BLaER1 (cell line): ENCODE data around the gene HERC3.

ENCODE experiments used
- H3K27ac ChIP-seq: shearing (Covaris generic); formaldehyde crosslinking; 2 replicates; pipeline ENCODE4 v1.8.1; 2022
- H3K27me3 ChIP-seq: shearing (Covaris generic); formaldehyde crosslinking; 2 replicates; pipeline ENCODE4 v1.8.1; 2022
- H3K36me3 ChIP-seq: shearing (Covaris generic); formaldehyde crosslinking; 2 replicates; pipeline ENCODE4 v1.8.1; 2022
- H3K4me1 ChIP-seq: shearing (Covaris generic); formaldehyde crosslinking; 2 replicates; pipeline ENCODE4 v1.8.1; 2022
- H3K4me2 ChIP-seq: shearing (Covaris generic); formaldehyde crosslinking; 2 replicates; pipeline ENCODE4 v1.8.1; 2022
- H3K4me3 ChIP-seq: shearing (Covaris generic); formaldehyde crosslinking; 2 replicates; pipeline ENCODE4 v1.8.1; 2022
- H3K9ac ChIP-seq: shearing (Covaris generic); formaldehyde crosslinking; 2 replicates; pipeline ENCODE4 v1.8.1; 2022
- H3K9me3 ChIP-seq: shearing (Covaris generic); formaldehyde crosslinking; 2 replicates; pipeline ENCODE4 v1.8.1; 2022
- H4K20me1 ChIP-seq: shearing (Covaris generic); formaldehyde crosslinking; 2 replicates; pipeline ENCODE4 v1.8.1; 2022
- Cebpa-rat ChIP-seq: shearing (Covaris generic); IDR thresholded peaks from 2 replicates; pipeline ENCODE4 v1.8.1; 2022

The HERC3 gene

DNA sequence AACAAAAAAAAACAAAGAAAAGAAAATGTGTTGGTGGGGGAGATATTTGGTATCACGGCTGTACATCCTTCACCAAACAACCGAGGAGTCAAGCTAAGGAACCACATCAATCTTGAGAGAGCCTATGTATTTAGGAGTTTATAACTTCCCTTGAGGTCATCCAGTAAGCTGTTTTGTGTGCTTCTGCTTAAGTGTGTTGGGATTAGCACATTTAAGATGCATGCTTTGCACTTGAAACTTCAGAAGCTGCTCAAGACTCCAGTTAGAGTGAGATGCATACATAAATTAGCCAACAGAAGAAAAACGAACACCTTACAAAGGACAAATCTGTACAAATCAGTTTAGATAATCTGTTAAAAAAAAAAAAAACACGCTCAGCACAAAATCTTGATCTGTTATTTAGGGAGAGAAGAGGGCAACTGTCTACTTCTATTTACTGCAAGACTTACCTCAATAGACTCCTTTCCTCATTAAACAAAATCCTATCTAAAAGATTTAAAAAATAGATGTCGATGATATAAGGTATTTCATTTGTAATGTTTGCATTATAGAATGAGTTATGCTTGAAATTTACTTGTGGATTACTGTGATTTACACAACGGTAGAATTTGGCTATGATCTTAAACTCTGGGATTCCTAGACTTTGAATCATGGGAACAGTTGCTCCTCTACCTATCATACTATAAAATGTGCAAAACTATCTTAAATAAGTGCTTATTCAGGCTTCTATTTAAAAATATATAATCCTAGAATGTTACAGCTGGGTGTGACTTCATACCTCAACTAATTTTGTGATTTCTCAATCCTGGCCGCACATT, 159.2 kb downstream of the HERC3 start:
- no peak overlapping the region for H3K9ac ChIP-seq

DNA sequence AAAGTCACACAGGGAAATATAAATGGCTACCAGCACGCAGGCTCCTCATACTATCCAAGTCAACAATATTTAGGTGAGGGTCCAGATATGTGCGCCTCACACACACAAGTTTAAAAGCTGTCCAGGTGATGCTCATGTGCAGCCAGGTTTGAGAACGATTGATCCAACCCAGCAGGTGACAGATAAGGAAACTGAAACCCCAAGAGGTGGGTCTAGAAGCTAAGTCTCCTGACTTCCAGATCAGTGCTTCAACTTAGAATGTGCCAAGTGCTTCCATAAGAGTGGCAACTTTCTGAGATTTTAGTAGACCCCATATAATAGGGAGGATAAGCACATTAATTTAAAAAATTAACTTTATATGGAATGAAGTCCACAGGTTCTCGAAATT, 159.8 kb downstream of the HERC3 start:
- no peak overlapping the region for H3K27ac ChIP-seq
- H3K4me2 ChIP-seq, result no peak overlapping the region

More for the DNA sequence above, 159.2 kb downstream of the HERC3 start:
- no peak overlapping the region for H3K27ac ChIP-seq
- H4K20me1 ChIP-seq, result no peaks in the 10 kb centered on the region
- H3K9me3 ChIP-seq, result no peaks in the 10 kb centered on the region
- H3K36me3 ChIP-seq, result no peaks in the 10 kb centered on the region
- H3K4me2 ChIP-seq, result no peak overlapping the region
- H3K27me3 ChIP-seq, result no peaks in the 10 kb centered on the region
- TF ChIP-seq Cebpa-rat, result no peak
- no peaks in the 10 kb centered on the region for H3K4me1 ChIP-seq
- H3K4me3 ChIP-seq, result no peak overlapping the region

DNA sequence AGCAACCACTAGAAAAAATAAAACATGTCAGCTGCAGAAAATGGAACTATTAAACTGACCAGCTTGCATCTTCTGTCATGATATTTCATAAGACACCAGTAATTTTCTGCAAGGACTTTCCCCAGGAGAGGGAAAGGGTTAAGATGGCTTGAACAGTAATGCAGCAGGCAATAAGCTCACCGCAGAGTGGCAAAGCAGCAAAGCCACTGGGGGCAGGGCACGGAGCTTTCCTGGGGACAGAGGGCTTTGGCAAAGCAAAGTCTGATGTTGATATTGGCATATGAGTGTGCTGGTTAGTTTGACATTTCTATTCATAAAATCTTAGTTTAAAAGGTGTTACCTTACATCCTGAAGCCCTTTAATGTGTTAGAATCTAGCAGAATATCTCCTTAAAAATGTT, 160.5 kb downstream of the HERC3 start:
- H3K9ac ChIP-seq, result no peak overlapping the region
- no peaks in the 10 kb centered on the region for H3K36me3 ChIP-seq
- no peaks in the 10 kb centered on the region for H4K20me1 ChIP-seq
- no peak overlapping the region for H3K4me3 ChIP-seq
- no peaks in the 10 kb centered on the region for H3K9me3 ChIP-seq
- no peak overlapping the region for H3K4me2 ChIP-seq
- H3K27me3 ChIP-seq, result no peaks in the 10 kb centered on the region
- H3K27ac ChIP-seq, result no peak overlapping the region
- H3K4me1 ChIP-seq, result no peaks in the 10 kb centered on the region
- no peak for TF ChIP-seq Cebpa-rat

More for the DNA sequence above, 159.8 kb downstream of the HERC3 start:
- TF ChIP-seq Cebpa-rat, result no peak
- no peaks in the 10 kb centered on the region for H4K20me1 ChIP-seq
- H3K9me3 ChIP-seq, result no peaks in the 10 kb centered on the region
- H3K4me3 ChIP-seq, result no peak overlapping the region
- no peaks in the 10 kb centered on the region for H3K27me3 ChIP-seq
- H3K36me3 ChIP-seq, result no peaks in the 10 kb centered on the region
- H3K9ac ChIP-seq, result no peak overlapping the region
- no peaks in the 10 kb centered on the region for H3K4me1 ChIP-seq

DNA sequence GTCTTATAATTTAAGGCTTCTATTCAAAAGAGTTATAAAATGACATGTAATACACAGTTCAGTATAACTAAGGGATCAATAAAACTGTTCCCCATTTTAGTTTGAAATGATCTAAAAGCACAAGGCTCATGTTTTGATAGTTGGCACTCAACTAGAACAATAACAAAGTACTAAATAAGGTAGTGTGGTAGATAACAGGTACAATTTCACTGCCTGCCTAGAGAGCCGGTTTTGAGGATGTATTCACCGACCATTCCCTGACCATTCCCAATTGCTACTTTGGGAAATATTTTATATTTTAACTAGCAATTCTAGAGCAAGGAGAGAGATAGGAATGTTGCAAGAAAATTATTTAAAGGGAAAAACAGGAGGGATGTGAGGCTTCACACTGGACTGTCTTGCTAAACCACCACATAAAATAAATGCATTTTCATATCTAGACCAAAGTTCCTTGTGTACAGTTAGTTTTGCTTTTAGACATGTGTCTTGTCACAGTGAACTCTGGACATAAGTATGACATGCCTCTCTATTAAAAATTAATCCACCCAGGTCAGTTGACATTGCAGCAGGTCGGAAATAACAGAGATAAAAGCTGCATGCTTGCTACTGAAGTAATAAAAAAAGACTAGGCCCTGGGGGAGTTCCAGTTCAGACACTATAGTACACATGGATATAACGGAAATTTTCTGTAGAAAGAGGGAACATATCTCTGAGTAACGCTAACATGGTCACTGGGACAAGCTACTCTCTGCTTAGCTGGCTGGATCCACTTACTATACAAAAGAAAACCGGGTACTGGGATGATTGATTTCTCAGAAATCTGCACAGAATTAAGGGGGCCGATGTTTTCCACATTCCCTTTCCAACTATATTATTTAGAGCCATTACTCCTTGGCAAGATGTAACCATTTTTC, 161.6 kb downstream of the HERC3 start:
- H3K4me3 ChIP-seq, result no peak overlapping the region
- no peaks in the 10 kb centered on the region for H3K9me3 ChIP-seq
- no peaks in the 10 kb centered on the region for H4K20me1 ChIP-seq
- TF ChIP-seq Cebpa-rat, result no peak
- H3K4me2 ChIP-seq, result no peak overlapping the region
- H3K4me1 ChIP-seq, result no peaks in the 10 kb centered on the region
- H3K27ac ChIP-seq, result no peak overlapping the region
- no peaks in the 10 kb centered on the region for H3K36me3 ChIP-seq
- no peak overlapping the region for H3K9ac ChIP-seq
- no peaks in the 10 kb centered on the region for H3K27me3 ChIP-seq

DNA sequence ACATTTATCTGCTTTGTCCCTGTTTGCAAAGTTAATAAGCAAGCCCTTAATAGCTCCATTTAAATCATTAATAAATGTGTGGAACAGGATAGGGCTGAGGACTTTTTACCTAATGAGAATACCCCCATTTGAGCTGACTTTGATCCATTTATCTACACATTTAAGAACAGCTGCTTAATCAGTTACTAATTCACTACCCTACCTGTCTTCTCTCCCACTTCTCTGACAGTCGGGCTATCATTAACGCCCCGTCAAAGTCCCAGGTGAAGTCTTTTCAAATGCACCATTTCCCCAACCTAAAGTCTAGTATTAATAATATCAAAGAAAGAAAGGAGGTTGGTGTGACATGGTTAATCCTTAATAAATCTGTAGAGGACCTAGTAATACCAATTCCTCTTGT, 162.5 kb downstream of the HERC3 start:
- H3K27ac ChIP-seq, result no peak overlapping the region
- no peaks in the 10 kb centered on the region for H3K9me3 ChIP-seq
- H4K20me1 ChIP-seq, result no peaks in the 10 kb centered on the region
- no peak for TF ChIP-seq Cebpa-rat
- no peaks in the 10 kb centered on the region for H3K36me3 ChIP-seq
- H3K4me2 ChIP-seq, result no peak overlapping the region
- H3K4me1 ChIP-seq, result no peaks in the 10 kb centered on the region
- no peak overlapping the region for H3K4me3 ChIP-seq
- H3K9ac ChIP-seq, result no peak overlapping the region
- no peaks in the 10 kb centered on the region for H3K27me3 ChIP-seq

DNA sequence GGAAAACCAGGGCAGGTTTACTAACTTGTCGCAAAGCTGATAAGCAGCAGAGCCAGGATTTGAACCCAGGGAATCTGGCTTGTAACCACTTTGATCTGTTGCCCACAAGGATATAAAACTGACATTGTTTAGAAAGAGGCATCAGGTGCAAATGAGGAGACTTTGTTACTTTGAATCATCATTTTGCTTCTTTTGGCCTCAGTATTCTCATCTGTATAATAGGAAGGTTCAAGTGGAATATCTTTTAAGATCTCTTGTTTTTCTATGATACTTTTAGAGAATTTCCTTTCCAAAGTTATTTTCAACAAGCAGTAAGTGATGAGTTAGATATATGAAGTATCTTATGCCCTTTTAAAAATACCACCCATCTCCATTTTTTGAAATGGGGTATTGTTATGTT, 163.2 kb downstream of the HERC3 start:
- no peak overlapping the region for H3K4me2 ChIP-seq
- H3K4me3 ChIP-seq, result no peak overlapping the region
- no peak for TF ChIP-seq Cebpa-rat
- no peaks in the 10 kb centered on the region for H4K20me1 ChIP-seq
- no peak overlapping the region for H3K9ac ChIP-seq
- H3K9me3 ChIP-seq, result no peaks in the 10 kb centered on the region
- no peaks in the 10 kb centered on the region for H3K27me3 ChIP-seq
- no peak overlapping the region for H3K27ac ChIP-seq
- H3K4me1 ChIP-seq, result no peaks in the 10 kb centered on the region
- H3K36me3 ChIP-seq, result no peaks in the 10 kb centered on the region

DNA sequence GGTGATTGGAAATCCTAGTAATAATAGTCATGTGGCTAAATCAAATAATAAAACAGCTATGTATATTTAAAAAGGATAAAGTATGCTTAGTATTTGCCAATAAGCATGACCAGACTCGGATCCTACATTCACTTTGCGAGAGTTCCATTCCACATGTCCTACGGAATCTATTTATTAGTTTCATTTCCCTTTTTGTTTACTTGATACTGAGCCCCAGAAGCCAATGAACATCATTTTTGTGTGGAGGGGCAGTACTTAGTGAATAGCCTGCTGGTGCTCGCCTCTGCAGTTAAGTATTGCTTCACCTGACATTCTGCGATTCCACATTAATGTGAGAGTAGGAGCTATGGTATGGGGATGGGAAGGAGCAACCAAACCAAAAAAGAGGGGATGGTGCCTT, 163.9 kb downstream of the HERC3 start:
- Histone ChIP-seq H3K27ac (no peak overlapping the region), H3K4me3 (no peak overlapping the region), H3K27me3 (no peaks in the 10 kb centered on the region), H3K36me3 (no peaks in the 10 kb centered on the region), H3K4me2 (no peak overlapping the region), H3K9ac (no peak overlapping the region), H3K4me1 (no peaks in the 10 kb centered on the region), H4K20me1 (no peaks in the 10 kb centered on the region), H3K9me3 (no peaks in the 10 kb centered on the region)
- no peak for TF ChIP-seq Cebpa-rat

DNA sequence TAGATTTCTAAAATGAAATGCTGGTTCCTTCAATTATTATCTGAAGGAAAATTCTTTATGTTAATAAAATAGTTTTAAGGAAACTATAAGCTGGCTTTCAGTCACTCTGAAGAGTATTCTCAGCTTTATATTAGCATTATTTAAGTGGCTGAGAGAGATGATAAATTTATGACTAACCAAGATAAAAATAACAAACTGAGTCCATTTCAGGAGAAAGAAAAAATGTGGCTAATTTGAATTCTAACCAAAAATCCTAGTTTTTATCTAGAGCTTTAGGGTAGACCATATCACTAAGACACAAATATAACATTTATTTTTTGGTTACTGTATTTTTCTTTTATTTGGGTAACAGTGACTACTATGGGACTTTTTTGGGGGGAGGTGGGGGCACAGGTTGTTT, 164.8 kb downstream of the HERC3 start:
- Histone ChIP-seq H3K4me2 (no peak overlapping the region), H3K27ac (no peak overlapping the region), H3K27me3 (no peaks in the 10 kb centered on the region), H3K9me3 (no peaks in the 10 kb centered on the region), H3K9ac (no peak overlapping the region), H3K4me1 (no peaks in the 10 kb centered on the region), H3K36me3 (no peaks in the 10 kb centered on the region), H3K4me3 (no peak overlapping the region), H4K20me1 (no peaks in the 10 kb centered on the region)
- TF ChIP-seq Cebpa-rat, result no peak

DNA sequence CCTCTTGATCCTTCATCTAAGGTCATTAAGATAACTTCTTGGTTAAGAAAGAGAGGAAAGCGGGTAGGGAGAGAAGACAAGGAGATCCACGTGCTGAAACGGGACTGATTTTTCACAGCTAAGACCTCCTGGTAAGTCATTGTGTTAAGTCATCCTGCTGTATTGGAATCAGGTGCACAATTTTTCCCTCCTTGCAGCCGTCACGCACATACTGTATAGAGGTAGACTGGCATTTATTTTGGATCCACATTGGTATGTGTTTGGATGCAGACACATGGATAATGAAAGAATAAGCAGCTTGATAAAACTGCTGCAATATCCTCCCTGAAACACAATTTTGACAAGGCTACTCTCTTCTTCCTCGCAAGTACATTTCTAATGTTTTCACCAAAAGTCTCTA, 165.5 kb downstream of the HERC3 start:
- Histone ChIP-seq H3K4me2 (no peak overlapping the region), H3K9ac (no peak overlapping the region), H3K36me3 (no peaks in the 10 kb centered on the region), H3K4me1 (no peaks in the 10 kb centered on the region), H3K27ac (no peak overlapping the region), H3K9me3 (no peaks in the 10 kb centered on the region), H3K4me3 (no peak overlapping the region), H4K20me1 (no peaks in the 10 kb centered on the region), H3K27me3 (no peaks in the 10 kb centered on the region)
- TF ChIP-seq Cebpa-rat, result no peak
